Gastrocnemius medialis (tissue), 4 donors: Measurements from ENCODE around the gene DGKH.

Source experiments
- POLR2A ChIP-seq, 2 donors: fragments of 450-650 bp; IDR thresholded peaks; one replicate each; pipeline ENCODE4 v1.6.1; 2017; ENCODE audit warnings: antibody characterized with exemption in 2 of 2, mild to moderate bottlenecking in 2 of 2, moderate library complexity in 2 of 2
- TF ChIP-seq, protein P1 (sequence below), 5 experiments: fragments of 450-650 bp in 3 of 5; fragments of 200-600 bp in 2 of 5; sonication (generic) in 2 of 5; IDR thresholded peaks in 4 of 5; conservative IDR thresholded peaks in 1 of 5; 1 replicate in 4 of 5; 2 replicates in 1 of 5; pipeline ENCODE4 v1.5.1; 2016 to 2019; ENCODE audit warnings: antibody characterized with exemption in 5 of 5, mild to moderate bottlenecking in 3 of 5, moderate library complexity in 3 of 5

DNA sequence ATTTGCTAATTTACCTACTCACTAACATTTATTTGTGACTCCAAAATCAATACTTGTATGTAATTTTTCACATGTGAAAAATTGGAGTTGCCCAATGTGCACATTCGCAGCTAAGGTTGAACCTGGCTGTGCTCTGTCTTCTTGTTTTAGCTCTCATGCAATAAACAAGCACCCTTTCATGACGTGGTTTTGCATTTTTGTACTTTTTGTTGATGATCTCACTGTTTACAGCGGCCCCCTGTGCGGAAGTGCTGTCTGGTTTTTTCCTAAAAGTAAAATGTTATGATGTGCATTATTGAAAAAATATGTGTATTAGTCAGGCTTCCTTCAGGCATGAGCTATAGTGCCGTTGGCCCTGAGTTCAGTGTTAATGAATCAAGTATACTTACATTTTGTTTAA is 18.1 kb downstream of the DGKH start:
- TF ChIP-seq, protein P1, sequence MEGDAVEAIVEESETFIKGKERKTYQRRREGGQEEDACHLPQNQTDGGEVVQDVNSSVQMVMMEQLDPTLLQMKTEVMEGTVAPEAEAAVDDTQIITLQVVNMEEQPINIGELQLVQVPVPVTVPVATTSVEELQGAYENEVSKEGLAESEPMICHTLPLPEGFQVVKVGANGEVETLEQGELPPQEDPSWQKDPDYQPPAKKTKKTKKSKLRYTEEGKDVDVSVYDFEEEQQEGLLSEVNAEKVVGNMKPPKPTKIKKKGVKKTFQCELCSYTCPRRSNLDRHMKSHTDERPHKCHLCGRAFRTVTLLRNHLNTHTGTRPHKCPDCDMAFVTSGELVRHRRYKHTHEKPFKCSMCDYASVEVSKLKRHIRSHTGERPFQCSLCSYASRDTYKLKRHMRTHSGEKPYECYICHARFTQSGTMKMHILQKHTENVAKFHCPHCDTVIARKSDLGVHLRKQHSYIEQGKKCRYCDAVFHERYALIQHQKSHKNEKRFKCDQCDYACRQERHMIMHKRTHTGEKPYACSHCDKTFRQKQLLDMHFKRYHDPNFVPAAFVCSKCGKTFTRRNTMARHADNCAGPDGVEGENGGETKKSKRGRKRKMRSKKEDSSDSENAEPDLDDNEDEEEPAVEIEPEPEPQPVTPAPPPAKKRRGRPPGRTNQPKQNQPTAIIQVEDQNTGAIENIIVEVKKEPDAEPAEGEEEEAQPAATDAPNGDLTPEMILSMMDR (IDR thresholded peaks at IDR 0.05 in 4 of 5, conservative IDR thresholded peaks at IDR 0.05 in 1 of 5), result no peak
- TF ChIP-seq POLR2A (IDR thresholded peaks at IDR 0.05), result no peak
